ENCODE results near the gene MAP4K3.
"Not testable (repeated sequence)": the region's sequence is repeated elsewhere in the genome, so short reads cannot be mapped to it uniquely, and the experiment has no call there.

The MAP4K3 gene

DNA sequence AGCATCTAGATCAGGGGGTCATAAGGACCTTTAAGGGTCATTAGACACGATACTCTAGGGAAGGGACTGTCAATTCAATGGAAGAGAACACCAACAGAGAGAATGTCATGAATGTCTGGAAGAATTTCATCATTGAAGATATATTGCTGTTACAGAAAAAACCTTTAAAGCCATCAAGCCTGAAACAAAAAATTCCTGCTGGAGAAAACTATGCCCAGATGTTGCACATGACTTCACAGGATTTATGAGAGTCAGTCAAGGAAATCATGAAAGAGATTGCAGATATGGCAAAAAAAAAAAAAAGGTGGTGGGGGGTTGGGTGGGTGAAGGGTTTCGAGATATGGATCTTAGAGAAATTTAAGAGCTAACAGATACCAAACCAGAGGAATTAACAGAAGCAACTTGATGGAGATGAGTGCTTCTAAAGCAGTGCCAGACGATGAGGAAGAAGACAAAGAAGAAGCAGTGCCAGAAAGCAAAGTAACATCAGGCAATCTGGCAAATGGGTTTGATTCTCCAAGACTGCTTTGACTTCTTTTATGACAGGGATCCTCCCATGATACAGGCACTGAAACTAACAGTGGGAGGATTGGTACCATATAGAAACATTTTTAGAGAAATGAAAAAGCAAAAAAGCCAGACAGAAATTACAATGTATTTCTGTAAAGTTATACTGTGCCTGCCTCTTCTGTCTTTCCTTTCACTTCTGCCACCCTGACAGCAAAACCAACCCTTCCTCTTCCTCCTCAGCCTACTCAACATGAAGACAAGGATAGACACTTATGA is 28.5 kb downstream of the MAP4K3 start:
- no peak for DNase-seq (ENCODE audit: low read depth in 2 of 2)

DNA sequence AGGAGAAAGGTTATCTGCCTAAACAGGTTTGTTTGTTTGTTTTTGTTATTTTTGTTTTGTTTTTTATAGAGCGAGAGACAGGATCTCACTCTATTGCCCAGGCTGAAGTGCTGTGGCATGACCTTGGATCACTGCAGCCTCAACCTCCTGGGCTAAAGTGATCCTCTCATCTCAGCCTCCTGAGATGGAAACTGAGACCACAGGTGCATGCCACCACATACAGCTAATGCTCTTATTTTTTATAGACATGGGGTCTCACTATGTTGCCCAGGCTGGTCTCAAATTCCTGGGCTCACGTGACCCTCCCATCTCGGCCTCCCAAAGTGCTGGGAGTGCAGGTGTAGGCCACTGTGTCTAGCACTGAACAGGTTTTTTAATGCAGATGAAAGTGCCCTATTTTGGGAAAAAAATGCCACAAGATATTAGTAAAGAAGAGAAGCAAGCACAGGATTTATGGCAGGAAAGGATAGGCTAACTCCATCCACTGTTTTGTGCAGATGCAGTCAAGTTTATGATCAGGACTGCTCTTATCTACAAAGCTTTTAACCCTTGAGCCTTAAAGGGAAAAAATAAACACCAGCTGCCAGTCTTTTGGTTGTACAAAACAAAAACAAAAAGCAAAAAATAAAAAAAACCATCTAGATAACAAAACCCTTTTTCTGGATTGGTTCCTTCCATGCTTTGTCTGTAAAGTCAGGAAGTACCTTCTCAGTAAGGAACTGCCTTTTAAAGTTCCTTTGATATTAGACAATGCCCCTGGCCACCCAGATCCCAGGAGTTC is 29.4 kb downstream of the MAP4K3 start:
- DNase-seq (ENCODE audit: low read depth in 2 of 2): no peak

DNA sequence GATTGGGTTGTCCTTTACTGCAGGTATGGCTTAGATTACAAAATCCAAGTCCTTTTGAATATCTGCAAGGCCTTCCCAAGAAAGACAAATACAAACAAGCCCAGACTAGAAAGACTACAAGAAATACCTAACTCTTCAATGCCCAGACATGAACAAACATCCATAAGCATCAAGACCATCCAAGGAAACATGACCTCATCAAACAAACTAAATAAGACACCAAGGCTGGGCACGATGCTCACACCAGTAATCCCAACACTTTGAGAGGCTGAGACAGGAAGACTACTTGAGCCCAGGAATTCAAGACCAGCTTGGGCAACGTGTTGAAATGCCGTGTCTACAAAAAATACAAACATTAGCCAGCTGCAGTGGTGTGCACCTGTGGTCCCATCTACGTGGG is 31.7 kb downstream of the MAP4K3 start:
- DNase-seq (ENCODE audit: low read depth in 2 of 2): no peak

DNA sequence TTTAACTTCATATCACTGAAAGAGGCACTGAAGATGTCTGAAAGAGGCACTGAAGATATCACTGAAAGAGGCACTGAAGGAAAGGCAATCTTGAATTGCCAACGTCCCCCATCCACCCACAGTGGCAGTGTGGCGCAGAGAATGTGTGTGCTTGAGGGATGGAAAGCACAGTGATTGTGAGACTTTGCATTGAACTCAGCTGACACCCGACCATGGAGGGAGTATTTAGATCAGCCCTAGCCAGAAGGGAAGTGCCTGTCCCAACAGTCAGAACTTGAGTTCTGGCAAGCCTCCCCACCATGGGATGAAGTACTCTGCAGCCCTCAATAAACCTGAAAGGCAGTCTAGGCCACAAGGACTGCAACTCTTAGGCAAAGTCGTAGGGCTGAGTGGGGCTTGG is 33.8 kb downstream of the MAP4K3 start:
- no peak for DNase-seq (ENCODE audit: low read depth in 2 of 2)

DNA sequence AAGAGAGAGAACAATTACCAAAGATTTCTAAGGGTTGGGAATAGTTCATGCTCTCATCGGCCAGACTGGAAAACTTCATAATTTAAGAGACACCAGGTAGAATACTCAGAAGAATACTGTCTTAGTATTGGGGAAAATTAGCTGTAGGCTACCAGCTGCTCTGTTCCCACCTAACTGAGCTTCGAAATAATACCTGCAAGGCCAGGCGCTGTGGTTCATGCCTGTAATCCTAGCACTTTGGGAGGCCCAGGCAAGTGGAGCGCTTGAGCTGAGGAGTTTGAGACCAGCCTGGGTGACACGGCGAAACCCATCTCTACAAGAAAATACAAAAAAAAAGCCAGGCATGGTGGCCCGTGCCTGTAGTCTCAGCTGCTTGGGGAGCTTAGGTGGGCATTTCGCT is 35.8 kb downstream of the MAP4K3 start:
- DNase-seq (ENCODE audit: low read depth in 2 of 2): no peak

DNA sequence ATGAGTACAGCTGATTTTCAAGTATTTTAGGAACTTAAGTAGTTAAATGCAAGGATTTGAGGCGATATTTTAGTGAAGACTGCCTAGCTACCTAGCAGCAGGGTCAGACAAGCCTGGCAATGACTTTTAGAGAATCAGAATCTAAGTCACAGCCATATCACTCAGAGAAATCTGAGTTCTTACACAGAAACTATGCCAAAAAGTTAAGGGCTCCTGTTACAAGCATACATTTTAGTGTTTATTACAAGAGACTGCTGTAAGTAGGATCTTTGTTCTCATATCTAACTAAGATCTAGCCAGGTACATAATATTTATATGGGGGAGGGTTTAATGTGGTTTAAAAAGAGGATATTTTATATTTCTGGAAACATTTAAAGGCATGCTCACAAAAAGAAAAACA is 37.5 kb downstream of the MAP4K3 start:
- DNase-seq (ENCODE audit: low read depth in 2 of 2): no peak

DNA sequence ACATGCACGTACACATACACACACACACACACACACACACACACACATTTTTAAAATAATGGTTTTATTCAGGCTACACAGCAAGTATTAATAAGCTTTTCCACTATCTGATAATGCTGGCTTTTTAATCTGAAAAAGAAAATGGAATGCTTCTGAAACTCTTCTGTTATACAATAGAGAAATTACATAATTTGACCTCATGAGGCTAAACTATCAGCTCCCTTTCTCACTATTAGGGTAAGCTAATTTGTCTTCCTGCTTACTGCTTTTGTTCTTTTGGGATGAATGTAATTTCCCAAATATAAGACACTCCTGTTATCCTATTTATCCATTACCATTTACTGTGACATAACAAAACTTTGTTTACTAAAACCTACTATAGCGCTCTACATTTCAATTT is 41.8 kb downstream of the MAP4K3 start:
- no peak for DNase-seq (ENCODE audit: low read depth in 2 of 2)

DNA sequence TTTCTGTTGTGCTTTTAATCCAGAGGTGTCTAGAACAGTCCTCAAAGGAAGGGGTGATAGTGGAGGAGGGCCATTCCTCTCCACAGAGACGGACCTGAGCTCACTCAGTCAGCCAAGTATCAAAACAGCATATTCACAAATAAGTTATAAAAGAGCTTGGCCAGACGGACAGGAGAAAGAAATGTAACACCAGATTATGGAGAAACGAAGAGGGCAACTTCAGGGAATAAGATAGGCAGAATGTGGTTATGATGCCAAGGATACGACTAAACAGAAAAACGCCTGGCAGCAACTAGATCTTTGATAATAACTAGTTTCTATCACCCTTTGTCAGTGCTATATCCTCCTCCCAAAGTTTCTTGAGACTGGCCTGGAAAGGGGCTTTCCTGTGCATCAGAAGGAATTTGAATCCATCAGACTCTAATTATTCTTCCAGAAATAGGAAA is 42.5 kb downstream of the MAP4K3 start:
- no peak for DNase-seq (ENCODE audit: low read depth in 2 of 2)

DNA sequence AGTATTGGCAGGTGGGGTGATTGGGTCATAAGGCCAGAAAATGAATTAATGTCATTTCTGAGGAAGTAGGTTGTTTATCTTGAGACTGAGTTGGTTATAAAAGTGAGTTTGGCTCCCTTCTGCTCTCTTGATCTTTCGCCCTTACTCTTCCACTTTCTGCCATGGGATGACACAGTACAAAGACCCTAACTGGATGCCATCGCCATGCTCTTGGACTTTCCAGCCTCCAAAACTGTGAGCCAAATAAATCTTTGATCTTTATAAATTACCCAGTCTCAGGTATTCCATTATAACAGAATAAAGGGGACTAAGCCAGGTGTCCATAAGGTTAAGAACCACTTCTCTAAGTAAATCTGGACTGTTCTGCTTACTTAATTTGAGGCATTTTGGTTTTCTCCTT is 44.4 kb downstream of the MAP4K3 start:
- no peak for DNase-seq (ENCODE audit: low read depth in 2 of 2)

DNA sequence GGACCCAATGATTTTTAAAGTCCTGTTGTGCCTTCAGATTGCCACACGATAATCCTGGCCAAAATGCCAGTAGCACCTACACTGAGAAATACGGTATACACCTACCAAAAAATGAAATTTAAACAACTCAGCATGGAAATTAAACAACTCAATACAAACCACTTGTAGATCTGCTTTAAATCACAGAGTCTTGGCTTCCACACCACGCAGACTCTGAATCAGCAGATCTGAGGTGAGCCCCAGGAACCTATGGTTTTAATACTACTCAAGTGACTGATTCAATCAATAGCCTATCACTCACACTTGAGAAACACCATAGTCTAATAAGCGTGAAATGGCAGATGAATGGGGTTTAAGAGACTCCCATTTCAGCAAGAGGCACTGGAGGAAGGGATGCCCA is 46.9 kb downstream of the MAP4K3 start:
- DNase-seq (ENCODE audit: low read depth in 2 of 2): no peak

DNA sequence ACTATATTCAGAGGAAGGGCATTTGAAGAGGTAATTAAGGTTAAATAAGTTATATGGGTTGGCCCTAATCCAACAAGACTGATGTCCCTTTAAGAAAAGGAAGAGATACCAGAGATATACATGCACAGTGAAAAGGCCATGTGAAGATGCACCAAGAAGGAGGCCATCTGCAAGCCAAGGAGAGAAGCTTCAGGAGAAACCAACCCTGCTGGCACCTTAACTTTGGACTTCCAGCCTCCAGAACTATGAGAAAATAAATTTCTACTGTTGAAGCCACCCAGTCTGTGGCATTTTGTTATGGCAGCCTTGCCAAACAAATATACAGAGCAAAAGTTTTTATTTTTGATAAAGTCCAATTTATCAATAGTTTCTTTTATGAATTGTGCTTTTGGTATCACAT is 51.0 kb downstream of the MAP4K3 start:
- no peak for DNase-seq (ENCODE audit: low read depth in 2 of 2)

DNA sequence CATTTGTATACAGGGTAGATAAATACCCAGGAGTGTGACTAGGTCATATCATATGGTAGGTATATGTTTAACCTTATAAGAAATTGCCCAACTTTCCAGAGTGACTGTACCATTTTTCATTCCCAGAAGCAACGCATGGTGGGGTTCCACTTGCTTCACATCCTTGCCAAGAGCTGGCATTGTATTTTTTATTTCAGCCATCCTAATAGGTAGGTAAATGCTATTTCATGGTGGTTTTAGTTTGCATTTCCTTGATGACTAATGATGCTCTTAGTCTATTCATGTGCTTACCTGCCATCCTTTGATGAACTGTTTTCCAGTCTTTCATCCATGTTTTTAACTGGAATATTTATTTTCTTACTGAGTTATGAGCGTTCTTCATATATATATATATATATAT is 51.9 kb downstream of the MAP4K3 start:
- no peak for DNase-seq (ENCODE audit: low read depth in 2 of 2)

DNA sequence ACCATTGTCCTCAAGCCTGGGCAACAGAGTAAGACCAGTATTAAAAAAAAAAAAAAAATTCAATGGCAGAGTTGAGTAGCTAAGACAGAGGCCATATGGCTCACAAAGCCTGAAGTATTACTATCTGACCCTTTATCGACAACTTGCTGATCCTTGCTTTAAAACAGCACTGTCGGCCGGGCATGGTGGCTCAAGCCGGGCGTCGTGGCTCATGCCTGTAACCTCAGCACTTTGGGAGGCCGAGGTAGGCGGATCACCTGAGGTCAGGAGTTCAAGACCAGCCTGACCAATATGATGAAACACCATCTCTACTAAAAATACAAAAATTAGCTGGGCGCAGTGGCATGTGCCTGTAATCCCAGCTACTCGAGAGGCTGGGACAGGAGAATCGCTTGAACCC is 53.0 kb downstream of the MAP4K3 start:
- not testable (repeated sequence) for DNase-seq (ENCODE audit: low read depth in 2 of 2)

DNA sequence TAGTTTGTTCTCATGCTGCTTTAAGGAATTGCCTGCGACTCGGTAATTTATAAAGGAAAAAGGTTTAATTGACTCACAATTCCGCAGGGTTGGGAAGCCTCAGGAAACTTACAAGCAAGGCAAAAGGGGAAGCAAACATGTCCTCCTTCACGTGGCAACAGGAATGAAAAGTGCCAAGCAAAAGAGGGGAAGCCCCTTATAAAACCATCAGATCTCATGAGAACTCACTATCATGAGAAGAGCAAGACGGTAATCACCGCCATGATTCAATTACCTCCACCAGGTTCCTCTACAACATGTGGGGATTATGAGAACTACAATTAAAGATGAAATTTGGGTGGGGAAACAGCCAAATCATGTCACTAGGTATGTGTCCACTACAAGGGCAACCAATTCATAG is 53.9 kb downstream of the MAP4K3 start:
- no peak for DNase-seq (ENCODE audit: low read depth in 2 of 2)

DNA sequence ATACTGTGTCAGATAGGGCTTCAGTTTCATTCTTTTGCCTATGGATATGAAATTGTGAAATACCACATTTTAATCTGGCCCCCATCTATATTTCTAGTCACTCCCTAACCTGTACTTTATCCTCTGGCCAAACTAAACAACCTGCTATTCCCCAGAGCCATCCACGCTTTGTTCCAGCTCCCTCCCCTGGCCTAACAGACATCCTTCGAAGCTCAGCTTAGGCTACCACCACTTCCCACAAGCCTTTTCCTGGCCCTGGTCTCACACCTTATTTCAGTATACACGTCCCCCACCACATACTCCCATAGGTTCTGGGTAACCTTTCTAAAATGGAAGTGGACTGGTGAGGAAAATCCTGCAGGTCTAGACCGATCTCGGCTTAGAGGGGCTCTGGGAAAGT is 55.4 kb downstream of the MAP4K3 start:
- no peak for DNase-seq (ENCODE audit: low read depth in 2 of 2)

DNA sequence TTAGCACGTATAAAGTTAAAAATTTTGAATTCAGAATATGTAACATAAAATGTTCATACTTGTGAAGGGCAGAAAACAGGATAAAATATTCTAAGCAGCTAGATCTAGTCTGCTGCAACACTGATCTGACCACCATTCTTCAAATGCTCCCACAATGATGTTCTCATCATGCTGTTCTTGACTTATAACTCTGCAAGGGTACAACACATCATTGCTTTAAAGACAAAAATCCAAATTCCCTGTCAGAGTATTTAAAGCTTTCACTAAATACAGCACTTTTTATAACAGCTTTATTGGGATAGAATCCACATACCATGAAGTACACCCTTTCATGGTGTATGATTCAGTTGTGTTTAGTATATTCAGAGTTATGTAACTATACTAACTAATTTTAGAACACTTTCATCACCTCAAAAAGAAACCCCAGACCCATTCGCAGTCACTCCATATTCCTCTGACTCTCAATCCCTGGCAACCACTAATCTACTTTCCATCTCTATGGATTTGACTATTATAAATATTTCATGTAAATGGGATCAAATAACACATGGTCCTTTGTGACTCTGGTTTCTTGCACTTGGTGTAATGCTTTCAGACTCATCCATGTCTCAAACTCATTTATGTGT is 56.4 kb downstream of the MAP4K3 start:
- DNase-seq (ENCODE audit: low read depth in 2 of 2): no peak

DNA sequence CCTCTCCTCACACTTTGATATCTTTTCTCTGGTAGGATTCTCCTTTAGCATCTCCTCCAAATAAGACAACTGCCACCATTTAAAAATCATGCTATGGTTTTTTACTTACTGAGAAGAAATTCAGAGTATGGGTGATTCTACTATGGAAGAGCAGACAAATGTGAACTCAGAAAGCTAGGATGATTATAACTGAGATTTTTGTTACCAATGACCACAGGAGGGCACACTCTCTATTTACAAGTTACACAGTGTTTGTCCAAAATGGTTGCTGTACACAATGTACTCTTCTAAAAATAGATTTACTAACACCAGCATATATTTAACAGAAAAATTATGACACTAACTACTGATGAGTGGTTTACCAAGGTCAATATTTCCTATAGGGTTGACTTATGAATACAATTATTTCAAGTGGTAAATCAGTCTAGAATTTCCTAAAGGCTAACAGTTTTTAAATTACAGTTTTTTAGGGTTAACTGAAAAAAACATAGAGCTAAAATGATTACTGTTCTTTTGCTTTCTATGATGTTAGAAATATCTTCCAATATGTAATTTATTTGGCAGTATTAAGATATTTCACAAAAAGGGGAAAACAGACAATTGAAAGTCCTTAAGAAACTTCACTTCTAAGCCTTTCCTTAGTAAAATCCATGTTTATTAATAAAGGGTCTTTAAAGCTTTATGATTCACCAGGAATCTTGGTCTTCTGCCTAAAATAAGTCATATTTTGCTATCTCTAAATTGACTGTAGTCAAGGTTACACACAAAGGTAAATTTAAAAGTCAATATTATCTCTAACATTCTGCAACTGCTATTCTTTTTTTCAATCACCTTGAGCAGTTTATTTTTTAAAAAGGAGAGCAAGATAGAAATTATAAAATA is 57.2 kb downstream of the MAP4K3 start:
- DNase-seq (ENCODE audit: low read depth in 2 of 2): no peak

DNA sequence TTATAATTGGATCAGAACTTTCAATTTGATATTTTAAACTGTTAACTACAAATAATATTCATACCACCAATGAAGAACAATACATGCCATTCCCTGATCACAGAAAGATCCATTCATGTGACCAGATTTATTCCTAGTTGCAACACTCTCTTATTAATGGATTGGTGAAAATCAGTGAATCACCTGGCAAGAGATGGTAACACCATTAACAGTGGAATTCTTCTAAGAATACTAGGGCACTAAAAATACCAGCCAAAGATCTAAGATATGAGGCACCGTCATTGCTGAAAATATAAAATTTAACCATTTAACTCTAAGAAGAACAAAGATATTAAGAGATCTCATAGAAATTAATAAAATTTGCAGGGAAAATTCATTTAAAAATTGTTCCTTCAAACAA is 58.1 kb downstream of the MAP4K3 start:
- no peak for DNase-seq (ENCODE audit: low read depth in 2 of 2)

DNA sequence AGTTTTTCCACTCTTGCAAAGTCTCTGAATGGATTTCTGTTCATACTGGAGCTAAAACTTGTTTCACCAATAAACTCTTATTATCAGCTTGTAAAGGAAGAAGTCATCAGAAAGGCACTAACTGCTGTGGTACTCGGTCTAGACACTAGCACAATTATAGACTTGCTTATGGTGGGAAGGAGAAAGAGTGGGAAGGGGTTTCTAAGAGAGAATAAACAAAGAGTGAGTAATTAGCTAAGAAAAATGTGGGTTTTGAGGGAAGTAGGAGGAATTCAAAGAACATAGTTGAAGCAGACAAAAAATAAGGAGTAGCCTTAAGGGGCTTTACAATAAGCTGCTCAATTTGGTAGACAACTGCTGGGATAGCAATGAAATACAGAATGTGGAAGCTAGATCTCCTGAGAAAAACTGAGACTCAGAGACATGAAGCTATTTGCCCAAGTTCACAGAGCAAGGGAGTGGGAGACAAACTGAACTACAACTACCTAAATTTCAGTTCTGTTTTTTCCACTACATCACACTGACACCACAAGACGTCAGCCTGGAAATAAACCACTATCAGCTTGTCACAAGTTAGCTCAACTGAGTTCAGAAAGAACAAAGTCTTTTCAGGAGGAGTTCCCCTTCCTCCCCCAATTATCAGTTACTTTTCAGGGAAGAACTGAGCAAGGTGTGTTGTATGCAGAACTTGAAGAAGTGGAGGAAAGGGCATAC is 59.7 kb downstream of the MAP4K3 start:
- no peak for DNase-seq (ENCODE audit: low read depth in 2 of 2)

DNA sequence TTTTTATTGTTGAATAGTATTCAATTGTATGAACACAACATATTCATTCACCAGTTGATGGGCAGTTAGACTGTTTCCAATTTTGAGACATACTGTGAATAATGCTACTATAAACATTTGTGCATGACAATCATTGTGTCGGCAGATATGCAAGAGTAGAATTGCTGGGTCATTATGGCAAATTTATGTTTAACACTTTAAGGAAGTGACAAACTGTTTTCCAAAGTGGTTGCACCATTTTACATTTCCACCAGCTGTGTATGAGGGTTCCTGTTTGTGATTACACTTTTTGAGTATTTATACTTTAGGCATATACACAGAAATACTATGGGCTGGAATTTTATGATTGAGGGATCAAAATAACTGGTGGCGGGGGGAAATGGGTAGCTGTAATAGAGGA is 61.2 kb downstream of the MAP4K3 start:
- DNase-seq (ENCODE audit: low read depth in 2 of 2): no peak

DNA sequence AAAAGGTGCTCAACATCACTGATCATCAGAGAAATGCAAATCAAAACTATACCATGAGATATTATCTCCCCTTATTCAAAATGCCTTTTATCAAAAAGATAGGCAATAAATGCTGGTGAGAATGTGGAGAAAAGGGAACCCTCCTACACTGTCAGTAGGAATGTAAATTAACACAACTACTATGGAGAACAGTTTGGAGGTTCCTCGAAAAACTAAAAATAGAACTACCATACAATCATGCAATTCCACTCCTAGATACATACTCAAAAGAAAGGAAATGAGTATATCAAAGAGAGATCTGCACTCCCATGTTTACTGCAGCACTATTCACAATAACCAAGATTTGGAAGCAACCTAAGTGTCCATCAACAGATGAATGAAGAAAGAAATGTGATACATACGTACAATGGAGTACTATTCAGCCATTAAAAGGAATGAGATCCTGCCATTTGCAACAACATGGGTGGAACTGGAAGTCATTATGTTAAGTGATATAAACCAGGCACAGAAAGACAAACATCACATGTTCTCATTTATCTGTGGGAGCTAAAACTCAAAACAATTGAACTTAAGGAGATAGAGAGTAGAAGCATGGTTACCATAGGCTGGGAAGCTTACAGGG is 63.8 kb downstream of the MAP4K3 start:
- no peak for DNase-seq (ENCODE audit: low read depth in 2 of 2)

Measured in activated CD4-positive, alpha-beta T cell treated with anti-CD3 and anti-CD28 coated beads for 24 hours (primary cell).